Neuron (in vitro differentiated cells): ENCODE measurements around the gene ADCY10.
"Not testable (repeated sequence)": the region's sequence is repeated elsewhere in the genome, so short reads cannot be mapped to it uniquely, and the experiment has no call there.

Experiments used
- H2AFZ ChIP-seq: one replicate; pipeline ENCODE4 v1.6.1; 2013; ENCODE audit warnings: low read depth, mild to moderate bottlenecking, inconsistent platforms, low read length, moderate library complexity
- H3K27me3 ChIP-seq: one replicate; pipeline ENCODE4 v1.6.1; 2013; ENCODE audit warnings: low read length; ENCODE audit not compliant: insufficient read depth
- H3K36me3 ChIP-seq: one replicate; pipeline ENCODE4 v1.6.1; 2013; ENCODE audit warnings: low read length; ENCODE audit not compliant: insufficient read depth
- H3K4me1 ChIP-seq: one replicate; pipeline ENCODE4 v1.6.1; 2013; ENCODE audit warnings: low read length; ENCODE audit not compliant: insufficient read depth
- H3K4me3 ChIP-seq: 2 replicates; pipeline ENCODE4 v1.5.1; 2013; ENCODE audit warnings: mild to moderate bottlenecking, low read length, moderate library complexity
- H3K9me3 ChIP-seq: one replicate; pipeline ENCODE4 v1.6.1; 2013; ENCODE audit warnings: low read length

Gene ADCY10

GRCh38 chr1:167936068-167936929 lies 22.4 kb upstream of the ADCY10 start, which contains the start of gene DCAF6:
Gene DCAF6 (plus strand): TSS chr1:167936683. CDS start chr1:167936912, 229 bp downstream.
- Histone ChIP-seq H2AFZ (peak within 1 kb of the TSS; percentile 52), H3K36me3 (no peaks in the 10 kb centered on the region), H3K4me1 (peaks cover 22% of the 10 kb centered on the region), H3K9me3 (no peaks in the 10 kb centered on the region), H3K27me3 (no peaks in the 10 kb centered on the region), H3K4me3 (peak within 1 kb of the TSS; percentile 59)

GRCh38 chr1:167935216-167936067 lies 21.5 kb upstream of the ADCY10 start:
- H3K4me1 ChIP-seq = peaks cover 22% of the 10 kb centered on the region
- no peaks in the 10 kb centered on the region for H3K36me3 ChIP-seq
- H3K27me3 ChIP-seq = no peaks in the 10 kb centered on the region
- H2AFZ ChIP-seq = peak overlapping the region; percentile 52
- H3K4me3 ChIP-seq = peak overlapping the region; percentile 59
- H3K9me3 ChIP-seq = no peaks in the 10 kb centered on the region

GRCh38 chr1:167934426-167935215 lies 20.7 kb upstream of the ADCY10 start:
- no peaks in the 10 kb centered on the region for H3K27me3 ChIP-seq
- no peaks in the 10 kb centered on the region for H3K36me3 ChIP-seq
- H3K4me3 ChIP-seq = peak overlapping the region; percentile 59
- peaks cover 22% of the 10 kb centered on the region for H3K4me1 ChIP-seq
- peak overlapping the region; percentile 52 for H2AFZ ChIP-seq
- H3K9me3 ChIP-seq = no peaks in the 10 kb centered on the region

- no peaks in the 10 kb centered on the region for H3K27me3 ChIP-seq
- no peak overlapping the region for H2AFZ ChIP-seq
- H3K9me3 ChIP-seq = no peaks in the 10 kb centered on the region
- no peak overlapping the region for H3K4me3 ChIP-seq
- no peaks in the 10 kb centered on the region for H3K36me3 ChIP-seq
- H3K4me1 ChIP-seq = peaks cover 22% of the 10 kb centered on the region
Observed at GRCh38 chr1:167933788-167934187, 19.9 kb upstream of the ADCY10 start.

DNA sequence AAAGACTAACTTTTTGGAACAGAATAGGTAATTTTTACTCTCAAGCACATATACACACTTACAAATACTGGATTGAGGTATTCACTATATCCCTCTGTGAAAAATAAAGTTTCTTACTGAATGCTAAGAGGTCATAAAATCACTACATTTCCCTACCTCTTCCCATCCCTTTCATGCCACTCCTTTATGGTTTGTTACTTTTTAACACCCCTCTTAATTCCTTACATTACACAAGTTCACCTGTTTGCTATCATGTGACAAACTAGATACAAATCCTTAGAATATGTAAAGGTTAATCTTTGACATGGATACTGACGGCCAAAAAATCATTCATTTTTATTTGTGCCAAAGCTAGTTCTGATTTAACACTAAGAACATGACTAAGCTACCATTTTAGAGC lies 15.8 kb upstream of the ADCY10 start:
- no peak overlapping the region for H2AFZ ChIP-seq

GRCh38 chr1:167928919-167929318 lies 15.0 kb upstream of the ADCY10 start:
- H2AFZ ChIP-seq, H3K36me3 ChIP-seq, H3K4me1 ChIP-seq, H3K4me3 ChIP-seq, H3K27me3 ChIP-seq, H3K9me3 ChIP-seq: not testable (repeated sequence)

More for the DNA sequence above, 15.8 kb upstream of the ADCY10 start:
- Histone ChIP-seq H3K4me3 (no peak overlapping the region), H3K4me1 (peaks cover 9% of the 10 kb centered on the region), H3K36me3 (no peaks in the 10 kb centered on the region), H3K9me3 (no peaks in the 10 kb centered on the region), H3K27me3 (no peaks in the 10 kb centered on the region)

DNA sequence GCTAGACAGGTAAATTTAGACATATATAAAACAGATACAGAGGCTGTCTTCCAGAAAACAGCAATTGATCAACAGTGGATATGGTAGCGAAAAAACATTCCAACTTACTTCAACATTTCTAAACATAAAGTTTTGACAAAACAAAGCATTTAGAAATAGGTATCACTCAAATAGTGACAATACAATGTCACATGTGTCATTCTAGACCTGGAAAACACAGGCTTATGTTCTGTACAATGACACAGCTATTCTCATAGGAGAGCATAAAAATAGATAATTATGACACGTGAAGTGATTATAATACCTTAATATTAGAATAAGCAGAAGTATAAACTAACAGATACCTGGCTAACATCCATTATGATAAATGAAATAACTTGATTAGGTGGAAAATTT lies 14.5 kb upstream of the ADCY10 start:
- Histone ChIP-seq H3K4me1 (no peaks in the 10 kb centered on the region), H3K9me3 (no peaks in the 10 kb centered on the region), H3K4me3 (no peak overlapping the region), H2AFZ (no peak overlapping the region), H3K36me3 (no peaks in the 10 kb centered on the region), H3K27me3 (no peaks in the 10 kb centered on the region)

DNA sequence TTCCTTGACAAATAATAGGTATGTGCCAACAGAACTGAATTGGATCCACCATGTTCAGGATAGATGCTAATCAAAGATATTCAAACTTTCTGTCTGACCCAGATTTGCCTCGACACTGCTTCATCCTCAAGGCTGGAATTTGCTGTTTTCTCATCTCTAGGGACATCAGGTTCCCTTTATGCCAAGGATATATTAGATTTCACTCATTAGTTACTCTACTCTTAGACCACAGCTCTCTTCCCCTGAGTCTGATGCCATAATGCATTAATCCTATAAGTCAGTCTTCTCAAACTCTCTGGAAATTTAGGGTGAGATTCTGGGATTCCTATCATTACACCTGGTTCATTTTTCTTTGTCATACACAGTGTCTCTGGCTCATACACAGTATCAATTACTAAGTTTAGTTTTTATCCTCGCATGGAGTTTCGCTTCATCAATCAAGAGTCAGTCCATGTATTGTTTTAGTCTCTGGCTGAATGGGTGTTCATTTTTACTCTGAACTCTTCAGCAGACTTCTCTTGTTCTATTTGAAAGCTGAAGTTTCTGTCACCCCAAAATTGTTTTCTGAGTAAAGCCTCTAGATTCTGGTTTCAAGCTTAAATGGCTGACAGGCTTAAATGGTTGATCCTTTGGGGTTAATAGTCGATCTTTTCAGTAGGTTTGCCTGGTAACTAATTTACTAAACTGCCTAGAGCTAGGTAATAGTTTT lies 13.3 kb upstream of the ADCY10 start:
- Histone ChIP-seq H3K36me3 (no peaks in the 10 kb centered on the region), H3K4me3 (no peak overlapping the region), H3K4me1 (no peaks in the 10 kb centered on the region), H2AFZ (no peak overlapping the region), H3K9me3 (no peaks in the 10 kb centered on the region), H3K27me3 (no peaks in the 10 kb centered on the region)

DNA sequence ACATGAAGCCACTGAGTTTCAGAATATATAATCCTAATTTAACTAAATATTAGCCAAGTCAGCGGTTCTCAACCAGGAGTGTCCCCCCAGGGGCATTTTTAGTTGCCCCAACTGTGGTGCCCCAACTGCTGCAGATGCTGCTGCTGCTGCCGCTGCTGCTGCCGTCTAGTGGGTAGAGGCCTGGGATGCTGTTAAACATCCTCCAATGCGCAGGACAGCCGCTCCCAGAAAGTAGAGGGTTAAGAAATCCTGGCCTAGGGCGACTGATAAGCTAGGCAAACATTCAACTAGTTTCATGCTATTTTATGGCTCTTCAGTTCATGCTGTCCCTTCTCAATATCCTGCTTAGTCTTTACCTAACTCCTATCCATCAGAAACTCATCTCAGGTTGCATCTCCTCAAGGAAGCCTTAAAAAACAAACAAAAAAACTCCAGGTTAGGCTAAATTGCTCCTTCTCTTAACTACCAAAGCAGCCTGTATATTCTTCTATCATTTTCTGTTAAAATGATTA lies 12.6 kb upstream of the ADCY10 start:
- Histone ChIP-seq H3K27me3 (no peaks in the 10 kb centered on the region), H3K4me3 (no peak overlapping the region), H2AFZ (no peak overlapping the region), H3K36me3 (no peaks in the 10 kb centered on the region), H3K9me3 (no peaks in the 10 kb centered on the region), H3K4me1 (no peaks in the 10 kb centered on the region)

GRCh38 chr1:167924543-167925231 lies 10.8 kb upstream of the ADCY10 start:
- H3K4me1 ChIP-seq = no peaks in the 10 kb centered on the region
- H3K4me3 ChIP-seq = no peak overlapping the region
- H3K36me3 ChIP-seq = no peaks in the 10 kb centered on the region
- H3K27me3 ChIP-seq = no peaks in the 10 kb centered on the region
- H3K9me3 ChIP-seq = no peaks in the 10 kb centered on the region
- no peak overlapping the region for H2AFZ ChIP-seq

- Histone ChIP-seq H3K9me3 (no peaks in the 10 kb centered on the region), H3K27me3 (no peaks in the 10 kb centered on the region), H3K36me3 (no peaks in the 10 kb centered on the region), H2AFZ (no peak overlapping the region), H3K4me1 (no peaks in the 10 kb centered on the region), H3K4me3 (no peak overlapping the region)
Observed at GRCh38 chr1:167924102-167924501, 10.2 kb upstream of the ADCY10 start.
